SK-N-SH (cell line): ENCODE measurements around the gene UBASH3B. TPM values are rescaled to one million over a fixed set of nuclear protein-coding genes. Genes with fewer than 3 reads are reported as not detected.

ENCODE experiments used
- CTCF ChIA-PET: fragments of 300-600, 350-600 bp; formaldehyde crosslinking; extraction: SDS; loops from one replicate; lab custom pipeline; 2021; lab: Yijun Ruan, JAX
- POLR2A ChIA-PET: fragments of 350-600 bp; sonication (Branson Sonifier 250); formaldehyde crosslinking; extraction: SDS; loops from one replicate; lab custom pipeline; 2020; ENCODE audit warnings: antibody characterized with exemption, inconsistent platforms; lab: Yijun Ruan, JAX
- DNase-seq: peaks from one replicate; pipeline ENCODE4 v3.0.0; 2012
- H2AFZ ChIP-seq: fragments of 200-600 bp; sonication (generic); 2 replicates; pipeline ENCODE4 v1.8.1; 2016; ENCODE audit warnings: antibody characterized with exemption, mild to moderate bottlenecking, low read depth
- H3F3A ChIP-seq: fragments of 200-600 bp; sonication (generic); replicated peaks from 2 replicates; pipeline ENCODE3; 2016; ENCODE audit warnings: antibody characterized with exemption, mild to moderate bottlenecking; ENCODE audit not compliant: insufficient read depth
- H3K27ac ChIP-seq, 2 experiments: fragments of 200-500 bp in 1 of 2; fragments of 200-600 bp in 1 of 2; sonication (Bioruptor generic) in 1 of 2; sonication (generic), shearing (Covaris generic) in 1 of 2; 2 replicates each; pipeline versions ENCODE4 v1.5.1 to v1.6.1; 2014 to 2016; ENCODE audit warnings: low read depth in 2 of 2, inconsistent platforms in 1 of 2, low read length in 1 of 2, mild to moderate bottlenecking in 1 of 2, mixed read lengths in 1 of 2
- H3K27me3 ChIP-seq: fragments of 200-600 bp; sonication (generic), shearing (Covaris generic); 2 replicates; pipeline ENCODE4 v1.6.1; 2016; ENCODE audit warnings: mixed run types; ENCODE audit not compliant: insufficient read depth
- H3K36me3 ChIP-seq, 2 experiments: fragments of 200-500 bp in 1 of 2; fragments of 200-600 bp in 1 of 2; sonication (Bioruptor generic) in 1 of 2; sonication (generic) in 1 of 2; replicated peaks in 1 of 2; 2 replicates each; pipeline versions ENCODE3 to v1.5.1; 2014 to 2016; ENCODE audit warnings: low read length in 1 of 2, mild to moderate bottlenecking in 1 of 2; ENCODE audit not compliant: insufficient read depth in 2 of 2, control insufficient read depth in 1 of 2
- H3K4me1 ChIP-seq, 2 experiments: fragments of 200-500 bp in 1 of 2; fragments of 200-600 bp in 1 of 2; sonication (Bioruptor generic) in 1 of 2; sonication (generic), shearing (Covaris generic) in 1 of 2; 2 replicates each; pipeline versions ENCODE4 v1.5.1 to v1.6.1; 2014 to 2016; ENCODE audit warnings: low read depth in 1 of 2, low read length in 1 of 2, mixed run types in 1 of 2; ENCODE audit not compliant: insufficient read depth in 2 of 2, control insufficient read depth in 1 of 2
- H3K4me2 ChIP-seq: fragments of 200-600 bp; sonication (generic), shearing (Covaris generic); 2 replicates; pipeline ENCODE4 v1.6.1; 2017; ENCODE audit warnings: mixed run types
- H3K4me3 ChIP-seq, 2 experiments: fragments of 200-500 bp in 1 of 2; fragments of 200-600 bp in 1 of 2; sonication (Bioruptor generic) in 1 of 2; sonication (generic), shearing (Covaris generic) in 1 of 2; 2 replicates each; pipeline versions ENCODE4 v1.5.1 to v1.8.1; 2014 to 2016; ENCODE audit warnings: low read depth in 2 of 2, inconsistent platforms in 1 of 2, low read length in 1 of 2, mild to moderate bottlenecking in 1 of 2, mixed read lengths in 1 of 2, moderate library complexity in 1 of 2
- H3K79me2 ChIP-seq: fragments of 200-600 bp; sonication (generic); 2 replicates; pipeline ENCODE4 v1.8.1; 2017; ENCODE audit warnings: mild to moderate bottlenecking; ENCODE audit not compliant: insufficient read depth
- H3K9ac ChIP-seq: fragments of 200-600 bp; sonication (generic); 2 replicates; pipeline ENCODE4 v1.6.1; 2017; ENCODE audit warnings: mixed run types
- H3K9me2 ChIP-seq: fragments of 200-600 bp; sonication (generic); 2 replicates; pipeline ENCODE4 v1.6.1; 2017; ENCODE audit warnings: mixed run types
- H3K9me3 ChIP-seq: fragments of 200-600 bp; sonication (generic); 2 replicates; pipeline ENCODE4 v1.6.1; 2017; ENCODE audit warnings: mixed run types, mild to moderate bottlenecking, moderate library complexity
- H4K20me1 ChIP-seq: fragments of 200-600 bp; sonication (generic); 2 replicates; pipeline ENCODE4 v1.6.1; 2017; ENCODE audit warnings: mild to moderate bottlenecking, mixed run types; ENCODE audit not compliant: insufficient read depth
- CTCF ChIP-seq: fragments of 200-600 bp; sonication (generic); IDR thresholded peaks from 2 replicates; pipeline ENCODE4 v1.6.1; 2017; ENCODE audit warnings: antibody characterized with exemption, mild to moderate bottlenecking, moderate library complexity
- ELF1 ChIP-seq: IDR thresholded peaks from 2 replicates; pipeline ENCODE4 v1.4.0; 2012
- EP300 ChIP-seq, 2 experiments: IDR thresholded peaks; 2 replicates each; pipeline versions ENCODE4 v1.4.0 to v1.6.1; 2012; ENCODE audit warnings: borderline replicate concordance in 1 of 2, low read depth in 1 of 2, low read length in 1 of 2
- FOXJ3 ChIP-seq: sonication (generic); formaldehyde crosslinking; IDR thresholded peaks from 2 replicates; pipeline ENCODE4 v1.5.1; 2020; ENCODE audit warnings: mild to moderate bottlenecking, missing genetic modification reagents
- FOXM1 ChIP-seq: IDR thresholded peaks from 2 replicates; pipeline ENCODE4 v1.4.0; 2012; ENCODE audit warnings: low read depth, mild to moderate bottlenecking
- GABPA ChIP-seq: IDR thresholded peaks from 2 replicates; pipeline ENCODE4 v1.4.0; 2012; ENCODE audit warnings: low read depth, mild to moderate bottlenecking
- GATA2 ChIP-seq: sonication (generic); formaldehyde crosslinking; IDR thresholded peaks from 2 replicates; pipeline ENCODE4 v1.5.0; 2020; ENCODE audit warnings: mild to moderate bottlenecking, missing genetic modification reagents
- IRF3 ChIP-seq: fragments of 150-350 bp; IDR thresholded peaks from 2 replicates; pipeline ENCODE4 v1.6.1; 2016; ENCODE audit warnings: mild to moderate bottlenecking, low read depth, low read length
- MAX ChIP-seq: IDR thresholded peaks from 2 replicates; pipeline ENCODE4 v1.4.0; 2012; ENCODE audit warnings: low read depth
- MEF2A ChIP-seq: IDR thresholded peaks from 2 replicates; pipeline ENCODE4 v1.4.0; 2012; ENCODE audit warnings: low read depth, borderline replicate concordance
- MXI1 ChIP-seq: IDR thresholded peaks from 2 replicates; pipeline ENCODE4 v1.6.1; 2012; ENCODE audit warnings: mild to moderate bottlenecking, low read depth, low read length, improper control_type of control experiment
- NFIC ChIP-seq: IDR thresholded peaks from 2 replicates; pipeline ENCODE4 v1.4.0; 2012; ENCODE audit warnings: borderline replicate concordance
- NRF1 ChIP-seq: IDR thresholded peaks from 2 replicates; pipeline ENCODE4 v1.6.1; 2012; ENCODE audit warnings: low read depth, mild to moderate bottlenecking, low read length
- POLR2AphosphoS5 ChIP-seq: IDR thresholded peaks from 2 replicates; pipeline ENCODE4 v1.6.1; 2012; ENCODE audit warnings: low read depth, low read length
- RAD21 ChIP-seq: IDR thresholded peaks from 2 replicates; pipeline ENCODE4 v1.6.1; 2012; ENCODE audit warnings: mild to moderate bottlenecking, low read length
- RCOR1 ChIP-seq: fragments of 150-350 bp; IDR thresholded peaks from 2 replicates; pipeline ENCODE4 v1.6.1; 2017; ENCODE audit warnings: antibody characterized with exemption, low read length
- REST ChIP-seq: IDR thresholded peaks from 2 replicates; pipeline ENCODE4 v1.6.1; 2012; ENCODE audit warnings: mild to moderate bottlenecking, low read depth, low read length, moderate library complexity
- SIN3A ChIP-seq: IDR thresholded peaks from 2 replicates; pipeline ENCODE4 v1.6.1; 2012; ENCODE audit warnings: low read depth, mild to moderate bottlenecking, low read length, moderate library complexity, borderline replicate concordance
- SMC3 ChIP-seq: IDR thresholded peaks from 2 replicates; pipeline ENCODE4 v1.6.1; 2012; ENCODE audit warnings: low read depth, low read length, improper control_type of control experiment
- TAF1 ChIP-seq: IDR thresholded peaks from 2 replicates; pipeline ENCODE4 v1.6.1; 2012; ENCODE audit warnings: low read depth, mild to moderate bottlenecking, low read length, moderate library complexity, borderline replicate concordance
- TCF12 ChIP-seq: IDR thresholded peaks from 2 replicates; pipeline ENCODE4 v1.4.0; 2012
- USF1 ChIP-seq: IDR thresholded peaks from 2 replicates; pipeline ENCODE4 v1.4.0; 2012; ENCODE audit warnings: low read depth, borderline replicate concordance
- YY1 ChIP-seq: IDR thresholded peaks from 2 replicates; pipeline ENCODE4 v1.4.0; 2012; ENCODE audit warnings: low read depth, mild to moderate bottlenecking
- WGBS: methylation state at CpG from one replicate; pipeline ENCODE4 v1.1.6; 2017; ENCODE audit warnings: low lambda C conversion rate; 5-methylcytosine and 5-hydroxymethylcytosine counted together
- polyA plus RNA-seq, 3 experiments: library from polyadenylated mRNA; depleted of rRNA; stranded (reverse); fragments of >200 nt; gene quantifications; 2 replicates each; pipeline ENCODE4 v1.2.3, GENCODE V29; 2012

UBASH3B gene
- polyA plus RNA-seq, 1 of the 3 experiments (the other 2 are of a cell fraction): 10.4 TPM

GRCh38 chr11:122814401-122814800 lies 158.9 kb downstream of the UBASH3B start (continued):
- TF ChIP-seq CTCF: peak; percentile 31; the same call in 1 of the 2 replicates
- peak; percentile 52 for TF ChIP-seq RAD21
- TF ChIP-seq POLR2AphosphoS5: no peak
- no peak for TF ChIP-seq FOXM1
- no peak for TF ChIP-seq MXI1
- TF ChIP-seq EP300 (IDR thresholded peaks at IDR 0.05; ENCODE audit: borderline replicate concordance in 1 of 2, low read depth in 1 of 2, low read length in 1 of 2): no peak
- TF ChIP-seq SMC3: peak; percentile 38
- no peak for TF ChIP-seq MEF2A
- TF ChIP-seq IRF3: no peak
- TF ChIP-seq TAF1: no peak
- no peak for TF ChIP-seq NRF1
- no peak for TF ChIP-seq FOXJ3 (CRISPR knock-in tag)

- Histone ChIP-seq H3K79me2 (no peaks in the 10 kb centered on the region), H2AFZ (no peak overlapping the region), H3K4me1 (no peaks in the 10 kb centered on the region; a peak in 1 of 4 replicates), H3K9ac (no peak overlapping the region), H3K4me3 (no peak overlapping the region), H3K36me3 (peaks cover 0 to 7% of the 10 kb centered on the region in 2 experiments), H3F3A (no peaks in the 10 kb centered on the region), H4K20me1 (no peaks in the 10 kb centered on the region), H3K27me3 (no peaks in the 10 kb centered on the region), H3K4me2 (no peak overlapping the region), H3K9me3 (no peaks in the 10 kb centered on the region), H3K27ac (no peak overlapping the region), H3K9me2 (no peaks in the 10 kb centered on the region)
- POLR2A ChIA-PET: no interaction called here
- 86% methylated on average over 5 of the region's 5 CpGs for WGBS
- CTCF ChIA-PET: interaction anchor here (0.7 to 7.9 kb wide), 7 partner anchors 11 to 187 kb away, joined by 3 to 68 read pairs (median 5); no protein-coding TSS in a partner anchor
- no peak for DNase-seq
- TF ChIP-seq NRF1: no peak
- TF ChIP-seq CTCF: no peak
- no peak for TF ChIP-seq REST
- no peak for TF ChIP-seq TCF12
- TF ChIP-seq YY1: no peak
- TF ChIP-seq USF1: no peak
- TF ChIP-seq SIN3A: no peak
- TF ChIP-seq RCOR1: no peak
- no peak for TF ChIP-seq GATA2
- no peak for TF ChIP-seq NFIC
- no peak for TF ChIP-seq EP300 (IDR thresholded peaks at IDR 0.05; ENCODE audit: borderline replicate concordance in 1 of 2, low read depth in 1 of 2, low read length in 1 of 2)
- no peak for TF ChIP-seq GABPA
- no peak for TF ChIP-seq MAX
- TF ChIP-seq ELF1: no peak
- no peak for TF ChIP-seq FOXJ3 (CRISPR knock-in tag)
These were observed 160.4 kb downstream of the UBASH3B start for GRCh38 chr11:122815900-122816299.
